ENCODE results near the gene TTC34.

Gene TTC34, protein sequence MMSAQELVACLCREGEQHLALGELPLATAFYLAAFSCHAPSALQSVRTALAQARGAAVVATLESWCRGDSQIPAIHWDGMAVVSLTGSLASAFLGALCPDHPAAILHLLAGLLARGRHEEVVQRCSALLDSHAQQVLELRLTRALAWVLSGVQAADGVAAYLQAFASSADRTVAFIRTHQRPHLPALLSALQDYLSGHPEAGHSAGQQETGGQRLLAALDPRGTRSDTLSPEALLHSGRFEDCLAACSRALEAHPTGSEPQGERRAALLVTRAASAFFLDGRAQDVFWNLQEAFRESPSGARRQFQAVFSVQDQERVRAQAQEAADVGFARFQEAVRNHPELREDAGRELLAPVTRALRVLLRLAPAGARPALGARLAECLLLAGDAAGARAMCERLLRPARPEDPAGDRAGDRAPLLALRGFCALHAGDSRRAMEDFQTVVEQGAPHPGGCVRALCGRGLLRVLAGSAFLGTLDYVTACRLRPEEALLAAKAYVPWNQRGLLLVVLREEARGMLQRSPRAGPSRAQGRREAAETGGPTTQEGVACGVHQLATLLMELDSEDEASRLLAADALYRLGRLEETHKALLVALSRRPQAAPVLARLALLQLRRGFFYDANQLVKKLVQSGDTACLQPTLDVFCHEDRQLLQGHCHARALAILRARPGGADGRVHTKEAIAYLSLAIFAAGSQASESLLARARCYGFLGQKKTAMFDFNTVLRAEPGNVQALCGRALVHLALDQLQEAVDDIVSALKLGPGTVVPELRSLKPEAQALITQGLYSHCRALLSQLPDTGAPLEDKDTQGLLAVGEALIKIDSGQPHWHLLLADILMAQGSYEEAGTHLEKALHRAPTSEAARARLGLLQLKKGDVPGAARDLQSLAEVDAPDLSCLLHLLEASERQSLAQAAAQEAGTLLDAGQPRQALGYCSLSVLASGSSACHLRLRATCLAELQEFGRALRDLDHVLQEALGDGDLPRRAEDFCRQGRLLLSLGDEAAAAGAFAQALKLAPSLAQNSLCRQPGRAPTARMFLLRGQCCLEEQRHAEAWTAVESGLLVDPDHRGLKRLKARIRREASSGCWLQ

DNA sequence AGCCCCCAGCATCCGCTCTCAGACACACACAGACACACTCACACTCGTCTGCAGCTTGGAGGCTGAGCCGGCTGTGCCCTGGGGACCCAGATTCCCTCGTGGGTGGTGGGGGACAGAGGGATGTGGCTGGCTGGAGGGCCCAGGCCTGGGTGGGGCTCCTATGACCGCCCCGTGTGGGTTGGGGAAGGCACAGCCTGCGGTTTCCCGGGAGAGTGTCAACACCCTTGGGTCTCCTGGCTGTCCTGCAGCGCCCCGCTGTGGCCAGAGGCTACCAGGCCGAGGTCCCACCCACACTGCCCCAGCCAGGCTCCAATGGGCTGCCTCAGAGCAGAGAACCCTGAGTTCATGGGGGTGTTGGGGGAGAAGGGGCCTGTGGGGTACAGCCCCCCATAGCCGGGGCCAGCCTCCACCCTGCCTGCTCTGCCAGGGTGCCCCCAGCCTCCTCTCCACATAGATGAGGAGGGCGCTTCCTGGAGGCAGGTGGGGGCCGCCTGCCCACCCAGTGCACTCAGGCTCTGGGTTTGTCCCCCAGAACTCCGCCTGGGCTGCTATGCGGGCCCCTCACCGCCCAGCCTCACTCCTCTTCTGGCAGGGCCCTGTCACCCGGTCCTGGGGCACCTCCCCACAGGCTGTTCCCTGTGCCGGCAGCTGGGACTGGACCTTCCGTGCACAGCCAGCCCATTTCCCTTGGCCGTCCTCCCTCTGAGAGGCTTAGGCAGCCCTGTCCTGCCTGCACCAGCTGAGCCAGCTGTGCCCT lies at the start of gene TTC34:
TTC34 (minus strand) TSS at position 159 of the 757 bp plus-strand sequence. CDS start 866 bp downstream, outside the sequence.
- FAIRE-seq = no peak

DNA sequence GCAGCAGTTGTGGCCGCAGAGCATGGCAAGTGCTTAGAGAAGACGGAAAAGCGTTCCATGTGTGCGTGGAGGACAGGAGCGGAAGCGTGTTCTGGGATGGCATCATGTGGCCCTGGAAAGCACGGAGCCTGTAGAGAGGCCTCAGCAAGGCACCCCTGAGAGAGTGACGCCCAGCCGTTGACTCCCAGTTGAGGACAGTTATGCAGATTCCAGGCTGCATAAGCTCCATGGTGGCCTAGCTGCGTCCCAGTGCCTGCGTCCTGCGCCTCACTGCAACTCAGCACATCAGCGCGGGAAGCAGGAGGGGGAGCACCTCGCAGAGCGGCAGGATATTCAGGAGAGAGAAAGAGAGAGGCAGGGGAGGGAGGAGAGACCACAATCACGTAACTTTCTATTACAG lies 49.0 kb upstream of the TTC34 start:
- no peak for FAIRE-seq
- DNase-seq (ENCODE audit: low spot score) = no peak

More for the DNA sequence above, at the start of gene TTC34:
- no peak for DNase-seq (ENCODE audit: low spot score)

DNA sequence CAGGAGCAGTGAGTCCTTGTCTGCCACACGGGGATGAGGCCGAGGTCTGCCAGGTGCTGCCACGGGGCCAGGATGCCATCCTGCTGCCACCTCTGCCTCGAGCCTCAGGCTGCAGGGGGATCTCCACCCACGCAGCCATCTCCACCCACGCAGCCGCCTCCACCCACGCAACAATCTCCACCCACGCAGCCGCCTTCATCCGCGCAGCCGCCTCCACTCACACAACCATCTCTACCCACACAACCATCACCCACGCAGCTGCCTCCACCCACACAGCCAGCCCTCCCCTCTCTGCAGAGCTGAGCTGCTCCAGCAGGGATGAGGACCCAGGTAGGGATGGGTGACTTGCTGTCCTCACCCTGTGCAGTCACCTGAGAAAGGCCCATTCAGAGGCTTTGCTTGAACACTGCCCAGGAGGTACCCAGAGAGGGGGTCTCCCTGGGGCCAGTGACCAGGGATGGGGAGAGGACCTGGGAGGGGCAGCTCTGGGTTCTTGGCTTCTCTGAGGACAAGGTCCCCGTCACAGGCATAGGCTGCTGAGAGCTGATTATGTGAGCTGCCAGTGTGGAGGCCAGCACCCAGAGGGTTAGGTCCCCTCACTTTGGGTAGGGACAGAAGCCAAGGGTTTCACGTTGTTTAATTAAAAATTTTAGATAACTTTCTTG lies 46.6 kb upstream of the TTC34 start:
- no peak for DNase-seq (ENCODE audit: low spot score)
- no peak for FAIRE-seq

DNA sequence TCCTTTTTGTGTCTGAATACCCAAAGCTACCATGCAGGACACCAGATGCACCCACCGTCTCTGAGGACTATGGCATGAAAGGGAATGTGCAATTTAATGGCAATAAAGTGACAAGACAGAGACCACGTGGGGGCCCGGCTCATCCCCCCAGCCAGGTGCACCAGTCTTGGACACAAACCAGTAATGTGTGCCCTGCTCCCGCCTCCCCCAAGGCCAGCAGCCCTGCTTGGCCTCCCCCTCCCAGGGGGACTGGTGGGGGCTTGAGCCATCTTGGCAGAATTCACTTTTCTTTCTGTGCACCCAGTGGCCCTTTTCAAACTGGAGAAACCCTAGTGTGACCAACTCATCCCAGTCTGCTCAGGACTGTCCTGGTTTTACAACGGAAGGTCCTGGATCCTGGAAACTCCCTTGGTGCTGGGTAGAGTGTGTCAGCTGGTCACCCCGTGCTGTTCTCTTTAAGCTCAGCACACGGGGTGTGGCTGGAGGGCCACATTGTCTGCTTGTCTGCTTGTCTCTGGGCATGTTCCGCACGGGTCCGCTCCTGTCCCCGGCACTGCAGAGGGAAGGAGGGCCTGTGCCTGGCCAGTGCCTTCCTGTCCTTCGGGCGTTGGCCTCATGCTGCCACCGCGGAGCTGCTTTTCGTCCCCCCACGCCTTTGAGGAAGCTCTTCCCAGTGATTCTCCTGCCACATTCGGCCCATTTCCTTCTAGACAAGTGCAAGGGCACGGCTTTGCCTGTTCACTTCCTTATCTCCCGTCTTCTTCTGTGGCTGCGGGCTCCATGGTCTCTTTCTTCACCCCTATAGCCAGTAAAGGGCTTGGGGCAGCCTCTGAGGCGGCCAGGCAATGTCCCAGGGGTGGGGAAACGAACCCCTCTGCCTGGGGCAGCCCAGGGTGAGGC lies 45.8 kb upstream of the TTC34 start:
- DNase-seq (ENCODE audit: low spot score) (no peak), FAIRE-seq (no peak)

DNA sequence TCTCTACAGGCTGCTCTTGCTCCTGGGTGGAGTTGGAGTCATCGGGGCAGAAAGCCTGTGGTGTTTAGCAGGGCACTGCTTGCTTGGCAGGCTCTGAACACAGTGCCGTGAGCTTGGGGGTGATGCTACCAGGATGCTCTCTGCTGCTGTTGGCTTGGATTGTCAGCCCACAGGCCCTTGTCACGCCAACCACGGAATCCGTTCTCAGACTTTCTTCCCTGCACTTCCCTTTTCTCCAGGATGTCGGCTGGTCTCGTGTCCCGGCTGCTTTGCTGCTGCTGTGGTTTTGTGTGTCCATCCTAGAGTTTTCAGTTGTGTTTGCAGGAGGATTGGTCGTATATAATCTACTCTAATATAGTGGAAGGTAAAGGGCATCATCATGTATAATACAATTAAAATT lies 44.4 kb upstream of the TTC34 start:
- no peak for DNase-seq (ENCODE audit: low spot score)
- FAIRE-seq = no peak

DNA sequence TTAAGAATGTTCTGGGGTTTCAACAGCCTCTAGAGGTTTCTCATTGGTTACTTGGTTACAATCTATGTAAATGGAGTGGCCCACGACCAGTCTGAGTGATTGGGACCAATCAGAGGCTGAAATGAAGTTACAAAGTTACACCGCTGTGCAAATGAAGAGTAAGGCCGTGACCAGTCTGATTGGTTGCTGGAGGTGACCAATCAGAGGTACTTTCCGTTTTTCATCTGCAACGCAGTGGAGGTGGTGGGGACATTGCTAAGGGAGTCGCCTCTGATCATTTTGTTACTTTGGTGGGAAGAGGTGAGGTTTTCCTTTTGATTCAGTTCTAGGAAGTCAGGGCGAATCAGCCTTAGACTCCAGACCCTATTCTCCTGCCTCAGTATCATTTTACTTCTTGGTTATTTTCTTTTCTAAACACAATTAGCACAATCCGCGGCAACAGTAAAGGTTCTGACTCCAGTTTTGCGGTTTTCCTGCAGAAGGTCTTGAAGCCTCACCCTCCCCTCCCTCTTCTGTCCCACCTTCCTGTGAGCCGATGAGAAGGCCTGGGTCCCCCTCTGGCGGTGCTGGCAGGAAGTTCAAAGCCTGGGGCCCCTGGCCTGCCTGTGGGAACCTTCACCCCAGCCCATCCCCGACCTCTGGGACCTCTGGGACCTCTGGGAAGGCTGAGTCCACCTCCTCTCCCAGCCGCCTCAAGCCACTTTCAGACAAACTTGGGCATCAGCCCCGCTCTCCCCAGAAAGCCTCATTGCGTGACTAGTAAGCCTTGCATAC lies 38.7 kb upstream of the TTC34 start:
- DNase-seq (ENCODE audit: low spot score) (no peak), FAIRE-seq (no peak)

DNA sequence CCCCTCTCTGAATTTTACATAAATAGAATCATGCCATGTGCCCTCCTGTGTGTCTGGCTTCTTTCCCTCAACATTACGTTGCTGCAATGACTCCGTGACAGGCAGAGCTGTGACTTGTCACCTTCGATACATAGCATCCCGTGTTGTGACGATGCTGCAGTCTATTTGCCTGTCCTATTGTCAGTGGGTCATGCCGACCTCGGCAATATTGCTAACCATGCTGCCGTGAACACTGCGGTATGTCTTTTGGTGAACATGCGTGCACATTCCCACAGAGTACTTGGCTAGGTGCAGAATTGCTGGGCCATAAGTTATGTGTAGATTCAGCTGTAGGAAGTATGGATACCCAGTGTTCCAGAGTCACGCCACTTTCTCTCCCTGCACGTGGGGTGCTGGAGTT lies 36.3 kb upstream of the TTC34 start:
- DNase-seq (ENCODE audit: low spot score) (no peak), FAIRE-seq (no peak)

DNA sequence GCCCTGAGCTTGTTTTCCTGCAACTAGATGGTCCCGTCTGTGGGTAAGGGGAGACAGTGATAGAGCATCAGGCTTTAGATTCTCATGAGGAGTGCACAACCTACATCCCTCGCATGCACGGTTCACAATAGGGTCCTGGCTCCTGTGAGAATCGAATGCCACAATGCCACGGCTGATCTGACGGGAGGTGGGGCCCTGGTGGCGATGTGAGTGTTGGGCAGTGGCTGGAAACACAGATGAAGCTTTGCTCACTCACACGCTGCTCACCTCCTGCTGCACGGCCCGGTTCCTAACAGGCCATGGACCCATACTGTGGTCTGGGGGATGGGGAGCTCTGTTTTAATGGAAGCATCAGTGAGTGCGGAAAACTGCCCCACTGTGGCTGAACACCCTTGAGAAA lies 35.8 kb upstream of the TTC34 start:
- FAIRE-seq (no peak), DNase-seq (ENCODE audit: low spot score) (no peak)

DNA sequence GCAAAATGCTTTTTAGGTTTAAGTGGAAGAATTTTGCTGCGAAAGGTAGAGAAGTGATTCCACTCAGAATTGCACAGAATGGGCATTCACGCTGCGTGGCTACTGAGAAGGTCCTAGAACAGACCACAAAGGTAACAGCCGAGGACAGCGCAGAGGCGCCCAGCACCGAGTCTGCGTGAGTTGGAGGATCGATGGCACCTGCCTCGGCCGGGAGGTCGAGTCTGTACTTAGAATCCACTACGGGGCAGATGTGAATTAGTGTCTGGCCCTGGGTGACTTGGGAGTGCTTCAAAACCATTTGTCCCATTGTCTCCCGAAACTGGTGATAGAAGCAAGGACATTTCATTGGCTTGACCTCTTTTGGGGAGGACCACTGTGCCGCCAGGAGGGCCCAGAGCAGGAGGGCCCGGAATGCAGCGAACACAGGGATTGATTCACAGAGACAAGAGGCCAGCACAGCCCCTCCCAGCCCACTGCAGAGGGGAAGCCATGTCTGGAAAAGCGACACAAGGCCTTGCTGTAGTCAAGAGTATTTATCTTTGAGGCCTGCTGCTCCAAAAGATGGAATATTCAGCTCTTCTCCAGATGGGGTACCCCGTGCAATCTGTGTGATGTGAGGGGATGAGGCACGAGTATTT lies 35.0 kb upstream of the TTC34 start:
- no peak for FAIRE-seq
- no peak for DNase-seq (ENCODE audit: low spot score)

DNA sequence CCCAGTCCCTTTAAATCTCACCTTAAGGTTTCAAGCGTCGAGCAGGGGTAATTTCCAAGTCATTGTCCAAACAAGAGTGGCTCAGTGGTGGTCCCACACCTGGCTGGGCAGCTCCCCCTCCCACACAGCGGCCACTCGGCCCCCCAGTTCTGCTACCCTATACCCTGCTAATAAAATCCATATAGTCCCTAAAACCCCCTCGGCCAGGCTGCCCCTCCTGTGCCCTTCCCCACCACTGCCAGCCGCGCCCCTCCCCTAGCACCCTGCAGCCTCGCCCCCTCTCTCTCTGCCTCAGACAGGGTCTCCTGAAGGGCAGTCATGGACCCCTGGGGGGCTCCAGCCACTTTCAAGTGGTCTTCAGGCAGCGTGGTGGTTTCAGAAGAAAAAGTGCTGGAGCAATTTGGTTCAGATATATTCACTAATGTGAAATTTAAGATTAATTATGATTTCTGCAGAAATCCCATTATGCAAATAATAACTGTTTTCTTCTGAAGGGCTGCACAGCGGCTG lies 34.2 kb upstream of the TTC34 start:
- FAIRE-seq (no peak), DNase-seq (ENCODE audit: low spot score) (no peak)

DNA sequence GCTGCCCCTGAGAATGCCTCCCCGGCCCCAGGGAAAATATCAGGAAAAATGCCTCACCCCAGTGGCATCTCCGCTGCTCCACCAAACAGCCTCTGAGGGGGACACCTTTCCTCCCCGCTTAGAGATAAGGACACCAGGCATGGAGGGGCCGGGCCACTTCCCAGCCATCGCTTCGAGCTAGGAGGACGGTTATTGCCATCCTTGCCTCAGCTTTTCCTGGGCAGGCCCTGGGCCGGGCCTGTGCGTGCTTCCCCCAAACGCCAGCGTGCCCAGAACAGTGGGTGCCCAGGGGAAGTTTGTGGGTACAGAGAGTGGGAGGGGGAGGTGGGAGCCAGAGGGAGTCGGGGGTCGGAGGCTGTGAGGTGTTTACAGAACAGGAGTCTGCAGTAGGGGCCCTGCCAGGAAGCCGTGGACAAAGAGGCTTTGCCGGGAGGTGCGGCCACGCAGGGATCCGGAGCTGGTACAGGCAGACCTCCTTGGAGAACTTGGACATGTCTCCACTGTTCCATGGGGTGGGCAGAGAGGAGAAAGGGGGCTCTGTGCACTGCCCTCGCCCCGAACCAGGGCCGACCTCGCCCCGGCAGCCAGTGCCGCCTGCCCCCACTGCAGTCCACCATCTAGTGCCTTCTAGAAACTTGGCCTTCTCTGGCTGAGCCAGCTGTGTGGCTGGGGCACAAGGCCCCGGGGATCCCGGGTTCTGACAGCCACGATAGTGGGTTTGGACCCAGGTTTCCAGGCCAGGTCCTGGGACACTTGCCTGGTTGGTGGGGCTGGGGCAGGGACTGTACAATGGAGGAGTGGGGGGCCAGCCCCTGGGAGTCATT lies 33.5 kb upstream of the TTC34 start:
- DNase-seq (ENCODE audit: low spot score) = no peak
- no peak for FAIRE-seq

DNA sequence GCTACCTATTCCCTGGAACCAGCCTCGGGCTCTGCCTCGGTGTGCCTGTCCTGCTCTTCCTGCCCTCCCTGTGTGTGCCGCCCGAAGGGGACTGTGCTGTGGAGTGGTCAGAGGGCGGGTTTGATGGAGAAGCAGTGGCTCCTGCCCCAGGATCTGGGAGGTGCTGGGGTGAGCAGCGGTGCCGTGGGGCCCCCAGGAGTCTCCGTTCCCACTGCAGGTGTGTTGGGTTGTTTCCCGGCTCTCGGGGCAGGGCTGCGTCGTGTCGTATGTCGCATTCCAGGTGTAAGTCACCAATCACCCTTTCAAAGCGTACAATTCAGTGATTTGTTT lies 32.6 kb upstream of the TTC34 start:
- DNase-seq (ENCODE audit: low spot score) (no peak), FAIRE-seq (no peak)

DNA sequence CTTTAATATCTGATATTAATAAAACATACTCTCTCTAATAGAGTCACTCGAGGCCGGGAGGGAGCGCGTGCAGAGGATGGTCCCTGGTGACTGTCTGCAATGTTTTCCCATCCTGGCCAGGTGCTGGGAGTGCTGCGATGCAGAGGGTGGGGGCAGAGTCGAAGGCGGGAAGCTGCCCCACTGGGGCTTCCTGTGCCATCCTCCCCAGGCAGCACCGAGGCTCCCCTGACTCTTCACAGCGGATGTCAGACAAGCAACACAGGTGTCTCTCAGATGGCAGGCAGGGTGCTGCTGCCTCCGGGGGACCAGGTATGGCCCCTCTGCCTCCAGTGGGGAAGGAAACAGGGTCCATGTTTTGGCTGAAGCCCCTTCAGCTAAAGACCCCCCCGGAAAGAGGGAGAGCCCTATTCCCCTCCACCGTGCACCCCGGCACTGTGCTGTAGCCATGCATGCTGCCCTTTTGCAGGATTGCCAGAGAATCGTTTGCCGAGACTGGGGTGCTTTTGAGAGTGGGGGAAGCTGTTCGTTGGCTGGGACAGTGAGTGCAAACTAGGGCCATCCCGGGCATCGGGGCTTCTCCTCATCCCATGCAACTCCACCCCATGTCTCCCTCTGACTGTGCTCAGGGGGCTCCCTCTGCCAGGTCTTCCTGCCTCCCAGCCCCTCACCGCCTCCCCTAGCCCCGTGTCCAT lies 32.1 kb upstream of the TTC34 start:
- no peak for DNase-seq (ENCODE audit: low spot score)

DNA sequence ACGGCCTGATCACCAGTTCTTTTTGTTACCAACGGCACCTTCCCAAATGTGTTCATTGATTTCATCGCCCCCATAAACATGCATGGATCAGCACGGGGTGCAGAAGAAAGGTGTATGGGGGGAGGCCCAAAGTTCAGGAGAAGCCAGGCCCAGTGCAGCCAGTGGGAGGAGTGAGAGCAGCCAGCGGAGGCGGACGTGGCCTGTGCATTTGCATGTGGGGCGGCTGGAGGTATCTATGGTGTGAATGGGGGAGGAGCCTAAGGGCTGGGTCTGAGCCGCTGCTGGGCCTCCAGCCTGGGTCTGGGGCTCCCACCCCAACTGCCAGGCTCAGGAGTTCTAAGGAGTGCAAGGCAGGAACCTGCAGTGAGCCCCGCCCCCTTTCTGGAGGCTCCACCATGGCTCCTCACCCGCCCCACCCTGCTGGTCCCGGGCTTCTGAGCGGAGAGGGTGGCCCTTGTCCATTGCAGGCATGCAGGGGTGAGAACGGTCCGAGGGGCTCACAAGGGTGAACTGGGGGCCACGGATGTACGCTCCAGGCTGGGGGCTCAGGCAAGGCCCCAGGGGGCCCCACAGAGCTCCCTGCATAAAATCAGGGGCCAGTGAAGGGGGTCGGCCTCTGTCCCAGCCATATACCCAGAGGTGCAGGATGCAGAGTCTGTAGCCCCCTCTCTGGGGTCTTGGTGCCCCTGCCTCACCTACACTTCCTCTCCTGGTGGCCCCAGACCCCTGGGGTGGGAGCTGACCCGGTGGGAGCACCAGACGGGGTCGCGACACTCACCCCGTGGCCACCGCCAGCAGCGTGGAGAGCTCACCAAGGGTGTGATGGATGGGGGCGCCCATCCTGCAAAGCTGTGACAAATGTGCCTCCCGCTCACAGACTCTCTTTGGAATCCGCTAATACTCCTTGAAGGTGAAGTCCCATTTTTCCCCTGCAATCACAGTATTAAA lies 31.3 kb upstream of the TTC34 start:
- DNase-seq (ENCODE audit: low spot score) (no peak), FAIRE-seq (no peak)

More for the DNA sequence above, 32.1 kb upstream of the TTC34 start:
- no peak for FAIRE-seq

DNA sequence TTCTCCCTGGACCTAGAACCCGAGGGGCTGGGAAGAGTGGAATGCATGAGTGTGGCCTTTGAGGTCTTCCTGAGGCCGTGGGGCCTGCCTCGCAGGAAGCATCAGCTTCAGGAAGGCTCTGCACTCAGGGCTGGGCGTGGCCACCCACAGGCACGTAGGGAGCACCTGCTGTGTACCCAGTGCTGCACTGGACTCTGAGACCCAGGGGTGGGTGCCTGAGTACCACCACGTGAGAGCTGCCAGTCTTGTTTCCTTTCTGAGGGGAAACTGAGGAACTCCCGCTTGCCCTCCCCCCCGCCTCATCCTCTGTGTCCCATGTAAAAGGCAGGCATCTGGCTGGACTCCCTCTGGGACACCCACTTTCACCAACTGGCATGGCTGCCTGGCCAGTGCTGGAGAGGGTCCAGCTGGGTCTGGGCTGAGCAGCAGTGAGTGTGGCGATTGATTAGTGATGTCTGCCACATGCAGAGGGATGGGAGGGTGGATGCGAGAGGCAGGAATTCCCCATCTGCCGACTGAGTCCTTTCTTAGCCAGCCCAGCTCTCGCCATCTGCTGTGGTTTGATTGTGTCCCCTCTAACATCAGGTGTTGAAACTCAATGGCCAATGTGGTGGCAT lies 30.2 kb upstream of the TTC34 start:
- FAIRE-seq (no peak), DNase-seq (ENCODE audit: low spot score) (no peak)
